B cell (primary cell): Measurements from ENCODE around the gene TMEM273. TPM values are rescaled to one million over a fixed set of nuclear protein-coding genes. Genes with fewer than 3 reads are reported as not detected.
A peak's percentile ranks its signal among the peaks of the same experiment; 100 is the strongest.

Experiments used
- ATAC-seq: fragments of 200-7000 bp; cut with Tn5 transposase; one replicate; pipeline ENCODE4 v1.10.0; 2021; ENCODE audit warnings: low read depth, mild to moderate bottlenecking, moderate number of reproducible peaks, moderate library complexity
- CTCF ChIA-PET: fragments of 350-600 bp; sonication (Branson Sonifier 250); formaldehyde crosslinking; loops from one replicate; lab custom pipeline; 2021; ENCODE audit warnings: antibody characterized with exemption, inconsistent platforms; lab: Charles Lee
- POLR2A ChIA-PET: fragments of 350-600 bp; sonication (Branson Sonifier 250); formaldehyde crosslinking; loops from one replicate; lab custom pipeline; 2021; ENCODE audit warnings: antibody characterized with exemption; lab: Charles Lee
- DNase-seq: peaks from one replicate; pipeline ENCODE4 v3.0.0; 2013
- H2AFZ ChIP-seq: 2 replicates; pipeline ENCODE4 v1.6.1; 2012; ENCODE audit warnings: mild to moderate bottlenecking, low read depth, low read length; ENCODE audit not compliant: insufficient read depth, poor library complexity, severe bottlenecking
- H3K27ac ChIP-seq, 2 donors: 1 replicate in 1 of 2; 2 replicates in 1 of 2; pipeline ENCODE4 v1.5.1; 2012 to 2013; ENCODE audit warnings: low read length in 2 of 2, mild to moderate bottlenecking in 2 of 2, moderate library complexity in 1 of 2
- H3K27me3 ChIP-seq, 4 experiments: fragments of 200-600 bp in 1 of 4; sonication (generic) in 1 of 4; replicated peaks in 1 of 4; 1 replicate in 2 of 4; 2 replicates in 2 of 4; pipeline versions ENCODE4 v1.6.1 to v1.7.0; 2013 to 2016; ENCODE audit warnings: low read length in 3 of 4, mild to moderate bottlenecking in 2 of 4, mixed read lengths in 1 of 4, moderate library complexity in 1 of 4; ENCODE audit not compliant: insufficient read depth in 4 of 4, control insufficient read depth in 3 of 4; ENCODE audit errors: control extremely low read depth in 1 of 4
- H3K36me3 ChIP-seq, 2 experiments: replicated peaks in 1 of 2; 1 replicate in 1 of 2; 2 replicates in 1 of 2; pipeline versions ENCODE4 v1.6.1 to v1.7.1; 2013; ENCODE audit warnings: low read length in 1 of 2; ENCODE audit not compliant: insufficient read depth in 2 of 2, control insufficient read depth in 1 of 2; ENCODE audit errors: control extremely low read depth in 1 of 2, extremely low read depth in 1 of 2
- H3K4me1 ChIP-seq, 2 donors: fragments of 200-600 bp in 1 of 2; sonication (generic) in 1 of 2; 1 replicate in 1 of 2; 2 replicates in 1 of 2; pipeline versions ENCODE4 v1.5.1 to v1.6.1; 2013 to 2017; ENCODE audit warnings: low read length in 2 of 2; ENCODE audit not compliant: control insufficient read depth in 2 of 2, insufficient read depth in 2 of 2
- H3K4me2 ChIP-seq: replicated peaks from 2 replicates; pipeline ENCODE3; 2012; ENCODE audit warnings: mild to moderate bottlenecking, low read depth, low read length; ENCODE audit not compliant: poor library complexity, severe bottlenecking
- H3K4me3 ChIP-seq, 5 experiments: fragments of 200-600 bp in 1 of 5; sonication (generic) in 1 of 5; 1 replicate in 3 of 5; 2 replicates in 2 of 5; pipeline versions ENCODE4 v1.5.1 to v1.7.0; 2011 to 2016; ENCODE audit warnings: low read length in 4 of 5, mild to moderate bottlenecking in 4 of 5, low read depth in 2 of 5, control low read depth in 1 of 5, moderate library complexity in 1 of 5; ENCODE audit not compliant: insufficient read depth in 1 of 5; ENCODE audit errors: control extremely low read depth in 1 of 5, extremely low read depth in 1 of 5
- H3K79me2 ChIP-seq: fragments of 200-600 bp; sonication (generic); one replicate; pipeline ENCODE4 v1.6.0; 2016; ENCODE audit warnings: low read length; ENCODE audit not compliant: control insufficient read depth, insufficient read depth
- H3K9ac ChIP-seq: fragments of 200-600 bp; sonication (generic); 2 replicates; pipeline ENCODE4 v1.6.1; 2017; ENCODE audit warnings: mild to moderate bottlenecking, low read length, moderate library complexity
- H3K9me3 ChIP-seq, 3 donors: one replicate each; pipeline versions ENCODE4 v1.6.1 to v1.7.1; 2013; ENCODE audit warnings: low read length in 2 of 3; ENCODE audit not compliant: control insufficient read depth in 2 of 3, insufficient read depth in 1 of 3; ENCODE audit errors: control extremely low read depth in 1 of 3
- H4K20me1 ChIP-seq: 2 replicates; pipeline ENCODE4 v1.6.0; 2012; ENCODE audit warnings: mild to moderate bottlenecking, low read length; ENCODE audit not compliant: insufficient read depth, control insufficient read depth, poor library complexity, severe bottlenecking
- H3K27ac Mint-ChIP-seq: one replicate; pipeline ENCODE4 v1.8.0; 2021; ENCODE audit warnings: mixed read lengths
- H3K27me3 Mint-ChIP-seq: one replicate; pipeline ENCODE4 v1.8.0; 2021; ENCODE audit warnings: mixed read lengths
- H3K4me1 Mint-ChIP-seq: one replicate; pipeline ENCODE4 v1.8.0; 2021; ENCODE audit warnings: mixed read lengths
- H3K4me3 Mint-ChIP-seq: one replicate; pipeline ENCODE4 v1.8.0; 2021; ENCODE audit warnings: mixed read lengths
- H3K9me3 Mint-ChIP-seq: one replicate; pipeline ENCODE4 v1.8.0; 2022; ENCODE audit warnings: mixed read lengths; ENCODE audit not compliant: insufficient read depth
- EZH2 ChIP-seq: IDR thresholded peaks from 2 replicates; pipeline ENCODE4 v1.6.1; 2012; ENCODE audit warnings: borderline replicate concordance, low read depth, mild to moderate bottlenecking, moderate library complexity, low read length; ENCODE audit not compliant: insufficient read depth, poor library complexity, severe bottlenecking
- WGBS: methylation state at CpG from one replicate; pipeline ENCODE4 v1.1.5; 2013; ENCODE audit warnings: missing lambda C conversion rate; ENCODE audit not compliant: insufficient coverage; 5-methylcytosine and 5-hydroxymethylcytosine counted together
- intact Hi-C: fragments of 100-400 bp; cut with micrococcal nuclease; formaldehyde crosslinking; loops from one replicate; pipeline ENCODE4 v1.10.0; 2022
- polyA plus RNA-seq: library from polyadenylated mRNA; depleted of rRNA; stranded (reverse); fragments of >200 nt; gene quantifications from 2 replicates; pipeline ENCODE4 v1.2.3, GENCODE V29; 2012
- total RNA-seq, 2 donors: library from RNA; stranded (reverse); fragments of 120-200 nt in 1 of 2; gene quantifications; 1 replicate in 1 of 2; 2 replicates in 1 of 2; pipeline versions ENCODE4 v1.2.3 to v1.2.4, GENCODE V29; 2013 to 2022
- TF ChIP-seq, protein P1 (sequence below): fragments of 200-600 bp; IDR thresholded peaks from one replicate; pipeline ENCODE4 v1.8.0; 2022; ENCODE audit warnings: antibody characterized with exemption, mild to moderate bottlenecking

TMEM273 gene
- total and polyA plus RNA-seq, 2 donors (not counting 1 experiment from before 2014, with no cell fraction given): 36.0 to 36.4 TPM

DNA sequence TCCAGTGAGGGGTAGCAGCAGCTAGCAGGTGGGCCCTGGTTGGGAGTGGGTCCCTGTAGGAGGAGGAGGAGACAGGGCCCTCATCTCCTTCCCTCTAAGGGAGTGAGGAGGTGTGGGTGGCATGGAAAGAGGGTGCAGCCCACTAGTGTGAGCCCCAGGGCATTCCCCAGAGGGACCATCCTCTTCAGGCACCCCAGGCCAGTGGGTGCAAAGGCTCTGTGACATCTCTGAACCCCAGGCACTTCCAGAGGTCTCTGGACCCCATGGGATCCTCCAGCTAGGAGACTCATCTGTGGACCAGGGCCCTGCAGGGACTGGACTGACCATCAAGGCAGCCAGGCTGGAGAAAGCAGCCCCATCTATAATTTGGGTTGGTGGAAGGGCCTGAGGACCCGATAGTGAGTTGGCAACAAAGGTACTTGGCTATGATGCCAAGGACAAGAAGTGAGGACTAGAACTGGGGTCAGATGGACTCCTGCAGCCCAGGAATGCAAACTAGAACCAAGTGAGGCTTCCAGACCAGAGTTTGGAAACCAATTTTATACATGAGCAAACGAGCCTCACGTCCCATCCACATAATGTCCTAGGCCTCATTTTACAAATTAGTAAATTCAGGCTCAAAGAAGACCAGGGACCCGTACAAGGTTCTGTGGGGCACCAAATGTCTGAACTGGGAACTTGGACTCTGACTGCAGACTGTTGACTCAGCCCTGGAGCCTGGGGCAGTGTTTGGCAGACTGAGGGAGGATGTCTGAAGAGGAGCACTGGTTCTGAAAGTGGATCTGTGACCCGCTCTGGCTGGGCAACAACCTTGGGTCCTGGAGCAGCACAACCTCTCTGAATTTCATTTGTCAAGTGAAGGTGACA is 71.4 kb downstream of the TMEM273 start:
- no peak overlapping the region for H3K4me3 Mint-ChIP-seq
- Histone ChIP-seq H3K79me2 (no peaks in the 10 kb centered on the region), H3K9ac (no peak overlapping the region), H3K36me3 (no peaks in the 10 kb centered on the region), H3K27me3 (peaks cover 0 to 41% (median 16%) of the 10 kb centered on the region in 4 experiments), H3K4me3 (no peak overlapping the region), H3K9me3 (peaks cover 0 to 5% (median 0%) of the 10 kb centered on the region in 3 donors), H3K4me1 (peaks cover 4 to 5% of the 10 kb centered on the region in 2 donors), H3K27ac (no peak overlapping the region), H4K20me1 (no peaks in the 10 kb centered on the region), H2AFZ (no peak overlapping the region), H3K4me2 (no peak overlapping the region)
- peaks cover 4% of the 10 kb centered on the region for H3K4me1 Mint-ChIP-seq
- 98% methylated on average over 5 of the region's 5 CpGs for WGBS
- intact Hi-C loops: no loop called here
- TF ChIP-seq, protein P1, sequence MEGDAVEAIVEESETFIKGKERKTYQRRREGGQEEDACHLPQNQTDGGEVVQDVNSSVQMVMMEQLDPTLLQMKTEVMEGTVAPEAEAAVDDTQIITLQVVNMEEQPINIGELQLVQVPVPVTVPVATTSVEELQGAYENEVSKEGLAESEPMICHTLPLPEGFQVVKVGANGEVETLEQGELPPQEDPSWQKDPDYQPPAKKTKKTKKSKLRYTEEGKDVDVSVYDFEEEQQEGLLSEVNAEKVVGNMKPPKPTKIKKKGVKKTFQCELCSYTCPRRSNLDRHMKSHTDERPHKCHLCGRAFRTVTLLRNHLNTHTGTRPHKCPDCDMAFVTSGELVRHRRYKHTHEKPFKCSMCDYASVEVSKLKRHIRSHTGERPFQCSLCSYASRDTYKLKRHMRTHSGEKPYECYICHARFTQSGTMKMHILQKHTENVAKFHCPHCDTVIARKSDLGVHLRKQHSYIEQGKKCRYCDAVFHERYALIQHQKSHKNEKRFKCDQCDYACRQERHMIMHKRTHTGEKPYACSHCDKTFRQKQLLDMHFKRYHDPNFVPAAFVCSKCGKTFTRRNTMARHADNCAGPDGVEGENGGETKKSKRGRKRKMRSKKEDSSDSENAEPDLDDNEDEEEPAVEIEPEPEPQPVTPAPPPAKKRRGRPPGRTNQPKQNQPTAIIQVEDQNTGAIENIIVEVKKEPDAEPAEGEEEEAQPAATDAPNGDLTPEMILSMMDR: no peak
- TF ChIP-seq EZH2: no peak
- H3K27ac Mint-ChIP-seq: no peak overlapping the region
- ChIA-PET POLR2A (no interaction called here), CTCF (no interaction called here)
- H3K9me3 Mint-ChIP-seq: no peaks in the 10 kb centered on the region
- ATAC-seq: no peak
- peaks cover 24% of the 10 kb centered on the region for H3K27me3 Mint-ChIP-seq
- no peak for DNase-seq

DNA sequence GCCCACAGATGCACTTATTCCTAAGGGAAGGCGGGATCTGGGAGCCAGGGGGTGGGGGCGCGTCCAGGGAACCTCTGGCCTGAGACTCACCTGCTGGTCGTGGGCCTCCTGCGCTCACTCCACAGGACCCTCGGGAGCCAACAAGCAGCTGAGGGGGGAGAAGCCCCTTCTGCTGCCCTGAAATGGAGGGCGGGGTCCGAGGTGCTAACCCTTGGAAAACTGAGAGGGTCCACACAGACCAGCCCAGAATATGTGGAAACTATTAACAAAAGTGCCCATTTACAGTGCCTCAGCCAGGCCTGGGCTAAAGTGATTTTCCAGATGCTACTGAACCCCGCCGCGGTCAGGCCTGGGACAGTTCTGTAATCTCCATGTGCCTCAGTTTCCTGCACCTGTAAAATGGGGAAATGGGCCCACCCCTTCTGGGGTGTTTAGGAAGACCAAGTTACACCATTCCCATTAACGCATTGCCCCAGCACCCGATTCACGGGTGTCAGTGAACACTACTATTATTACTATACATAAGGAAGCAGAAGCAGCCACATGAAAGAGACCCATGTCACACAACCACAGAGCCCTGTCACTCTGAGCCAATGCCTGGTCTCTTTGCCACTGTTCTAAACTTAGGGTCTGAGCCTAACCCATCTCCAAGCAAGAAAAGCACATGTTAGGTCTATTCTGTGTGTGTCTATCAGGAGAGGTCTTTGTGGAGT is 72.2 kb downstream of the TMEM273 start:
- peaks cover 4 to 5% of the 10 kb centered on the region in 2 donors for H3K4me1 ChIP-seq
- no peaks in the 10 kb centered on the region for H3K36me3 ChIP-seq
- peaks cover 0 to 5% (median 0%) of the 10 kb centered on the region in 3 donors for H3K9me3 ChIP-seq
- Mint-ChIP-seq H3K4me3 (peak overlapping the region; percentile 10), H3K27me3 (peaks cover 24% of the 10 kb centered on the region), H3K4me1 (peaks cover 4% of the 10 kb centered on the region), H3K9me3 (no peaks in the 10 kb centered on the region), H3K27ac (no peak overlapping the region)
- ChIA-PET POLR2A (no interaction called here), CTCF (no interaction called here)
- H3K79me2 ChIP-seq: no peaks in the 10 kb centered on the region
- H4K20me1 ChIP-seq: no peaks in the 10 kb centered on the region
- no peak for DNase-seq
- H3K27ac ChIP-seq: no peak overlapping the region
- no peak for ATAC-seq
- intact Hi-C loops: no loop called here
- no peak overlapping the region for H3K9ac ChIP-seq
- WGBS: 74% methylated on average over 10 of the region's 14 CpGs
- no peak for TF ChIP-seq EZH2
- TF ChIP-seq, protein P1: no peak
- no peak overlapping the region for H3K4me3 ChIP-seq
- H3K27me3 ChIP-seq: peaks cover 0 to 41% (median 16%) of the 10 kb centered on the region in 4 experiments
- H3K4me2 ChIP-seq: peak overlapping the region; percentile 20
- no peak overlapping the region for H2AFZ ChIP-seq
